OCI-LY7 (cell line): ENCODE results near the gene VNN1. TPM values are rescaled to one million over a fixed set of nuclear protein-coding genes. Genes with fewer than 3 reads are reported as not detected.
"Not testable (repeated sequence)": the region's sequence is repeated elsewhere in the genome, so short reads cannot be mapped to it uniquely, and the experiment has no call there.

Experiments used
- BruUV-seq: library from RNA; stranded (reverse); fragments of 400-500 nt; replicated peaks from 2 replicates; lab custom pipeline; 2021; lab: Mats Ljungman, UMichigan
- CTCF ChIA-PET: fragments of 300-600 bp; sonication (Branson Sonifier 250); formaldehyde crosslinking; loops from one replicate; lab custom pipeline; 2022; ENCODE audit warnings: antibody characterized with exemption; ENCODE audit not compliant: unreplicated experiment; lab: Charles Lee
- POLR2A ChIA-PET: fragments of 300-600 bp; sonication (Branson Sonifier 250); formaldehyde crosslinking; loops from one replicate; lab custom pipeline; 2022; ENCODE audit warnings: antibody characterized with exemption; lab: Charles Lee
- DNase-seq: peaks from one replicate; pipeline ENCODE4 v3.0.0-alpha.2; 2015; ENCODE audit warnings: low spot score
- H2AFZ ChIP-seq: fragments of 200-600 bp; sonication (generic), shearing (Covaris generic); 2 replicates; pipeline ENCODE4 v1.6.1; 2014; ENCODE audit warnings: mild to moderate bottlenecking, antibody characterized with exemption, low read length, moderate library complexity
- H3K27ac ChIP-seq: fragments of 200-600 bp; sonication (generic); 2 replicates; pipeline ENCODE4 v1.5.1; 2014; ENCODE audit warnings: mixed run types, low read depth, mild to moderate bottlenecking, moderate library complexity, low read length, inconsistent platforms; ENCODE audit not compliant: poor library complexity, severe bottlenecking
- H3K36me3 ChIP-seq: fragments of 200-600 bp; sonication (generic); 2 replicates; pipeline ENCODE4 v1.6.1; 2014; ENCODE audit warnings: mild to moderate bottlenecking, antibody characterized with exemption, low read length, moderate library complexity, mixed read lengths; ENCODE audit not compliant: insufficient read depth
- H3K4me1 ChIP-seq: fragments of 200-600 bp; sonication (generic); 2 replicates; pipeline ENCODE4 v1.5.1; 2014; ENCODE audit warnings: mild to moderate bottlenecking, low read length; ENCODE audit not compliant: insufficient read depth, poor library complexity, severe bottlenecking
- H3K4me2 ChIP-seq: fragments of 200-600 bp; sonication (generic); 2 replicates; pipeline ENCODE4 v1.6.1; 2014; ENCODE audit warnings: mild to moderate bottlenecking, low read length
- H3K4me3 ChIP-seq: fragments of 200-600 bp; sonication (generic); 2 replicates; pipeline ENCODE4 v1.5.1; 2014; ENCODE audit warnings: mild to moderate bottlenecking, low read depth, low read length; ENCODE audit not compliant: poor library complexity, severe bottlenecking
- H3K79me2 ChIP-seq: fragments of 200-600 bp; sonication (generic); 2 replicates; pipeline ENCODE4 v1.6.1; 2016; ENCODE audit warnings: low read depth, mild to moderate bottlenecking, low read length, moderate library complexity, mixed read lengths; ENCODE audit not compliant: insufficient read depth
- H3K9me2 ChIP-seq: fragments of 200-600 bp; sonication (generic); 2 replicates; pipeline ENCODE4 v1.6.1; 2016; ENCODE audit warnings: mild to moderate bottlenecking, low read length, mixed read lengths; ENCODE audit not compliant: insufficient read depth
- H3K9me3 ChIP-seq: fragments of 200-600 bp; sonication (generic); 2 replicates; pipeline ENCODE4 v1.6.1; 2014; ENCODE audit warnings: mild to moderate bottlenecking, mixed run types, low read length, mixed read lengths
- H4K20me1 ChIP-seq: fragments of 200-600 bp; sonication (generic); 2 replicates; pipeline ENCODE4 v1.6.1; 2014; ENCODE audit warnings: mild to moderate bottlenecking, antibody characterized with exemption, low read length, moderate library complexity, mixed read lengths; ENCODE audit not compliant: insufficient read depth
- EZH2phosphoT487 ChIP-seq: fragments of 200-600 bp; sonication (generic); IDR thresholded peaks from 2 replicates; pipeline ENCODE4 v1.6.1; 2018; ENCODE audit warnings: low read depth, borderline replicate concordance, mild to moderate bottlenecking, mixed run types, antibody characterized with exemption, low read length, moderate library complexity, mixed read lengths
- intact Hi-C: fragments of 100-400 bp; cut with micrococcal nuclease; formaldehyde crosslinking; loops from one replicate; pipeline ENCODE4 v1.10.0; 2022; ENCODE audit not compliant: unreplicated experiment
- total RNA-seq, 2 experiments: library from RNA; depleted of rRNA in 1 of 2; stranded (reverse); fragments of >200 nt in 1 of 2; shearing (Covaris generic) in 1 of 2; gene quantifications; 2 replicates each; pipeline ENCODE4 v1.2.3, GENCODE V29; 2014 to 2022
- TF ChIP-seq, protein P1 (sequence below): fragments of 200-600 bp; sonication (generic); conservative IDR thresholded peaks from 2 replicates; pipeline ENCODE4 v1.5.1; 2014; ENCODE audit warnings: mild to moderate bottlenecking, antibody characterized with exemption, low read length, moderate library complexity, mixed read lengths

Gene VNN1
- total RNA-seq, 2 experiments from 2014 or later: not detected

- CTCF ChIA-PET: no interaction called here
- Histone ChIP-seq H3K9me2 (no peaks in the 10 kb centered on the region), H3K9me3 (no peaks in the 10 kb centered on the region), H3K4me1 (no peaks in the 10 kb centered on the region), H3K79me2 (no peaks in the 10 kb centered on the region), H3K4me2 (no peak overlapping the region), H4K20me1 (no peaks in the 10 kb centered on the region), H3K36me3 (no peaks in the 10 kb centered on the region), H3K27ac (no peak overlapping the region), H2AFZ (no peak overlapping the region), H3K4me3 (no peak overlapping the region)
- no peak for DNase-seq
- POLR2A ChIA-PET: no interaction called here
- TF ChIP-seq, protein P1, sequence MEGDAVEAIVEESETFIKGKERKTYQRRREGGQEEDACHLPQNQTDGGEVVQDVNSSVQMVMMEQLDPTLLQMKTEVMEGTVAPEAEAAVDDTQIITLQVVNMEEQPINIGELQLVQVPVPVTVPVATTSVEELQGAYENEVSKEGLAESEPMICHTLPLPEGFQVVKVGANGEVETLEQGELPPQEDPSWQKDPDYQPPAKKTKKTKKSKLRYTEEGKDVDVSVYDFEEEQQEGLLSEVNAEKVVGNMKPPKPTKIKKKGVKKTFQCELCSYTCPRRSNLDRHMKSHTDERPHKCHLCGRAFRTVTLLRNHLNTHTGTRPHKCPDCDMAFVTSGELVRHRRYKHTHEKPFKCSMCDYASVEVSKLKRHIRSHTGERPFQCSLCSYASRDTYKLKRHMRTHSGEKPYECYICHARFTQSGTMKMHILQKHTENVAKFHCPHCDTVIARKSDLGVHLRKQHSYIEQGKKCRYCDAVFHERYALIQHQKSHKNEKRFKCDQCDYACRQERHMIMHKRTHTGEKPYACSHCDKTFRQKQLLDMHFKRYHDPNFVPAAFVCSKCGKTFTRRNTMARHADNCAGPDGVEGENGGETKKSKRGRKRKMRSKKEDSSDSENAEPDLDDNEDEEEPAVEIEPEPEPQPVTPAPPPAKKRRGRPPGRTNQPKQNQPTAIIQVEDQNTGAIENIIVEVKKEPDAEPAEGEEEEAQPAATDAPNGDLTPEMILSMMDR: no peak
- no peak for TF ChIP-seq EZH2phosphoT487
- intact Hi-C loops: no loop called here
- BruUV-seq: no TSS peak
Observed at GRCh38 chr6:132683543-132683942, 30.3 kb downstream of the VNN1 start.

- BruUV-seq, H3K4me2 ChIP-seq, H3K9me3 ChIP-seq, H4K20me1 ChIP-seq, H3K79me2 ChIP-seq, CTCF ChIA-PET, H3K4me1 ChIP-seq, H2AFZ ChIP-seq, H3K4me3 ChIP-seq, H3K27ac ChIP-seq, DNase-seq, H3K36me3 ChIP-seq, H3K9me2 ChIP-seq: not testable (repeated sequence)
- intact Hi-C loops: loop anchor here (10.0 kb wide), 1 partner anchor 256 kb away; no protein-coding TSS in a partner anchor
- POLR2A ChIA-PET: interaction anchor here (1.3 kb wide), 1 partner anchor 92 kb away, joined by 3 read pairs; no protein-coding TSS in a partner anchor
Observed at GRCh38 chr6:132679094-132679493, 34.8 kb downstream of the VNN1 start.

GRCh38 chr6:132675749-132676148 lies 38.1 kb downstream of the VNN1 start:
- intact Hi-C loops: loop anchor here (10.0 kb wide), 1 partner anchor 259 kb away; no protein-coding TSS in a partner anchor

More at GRCh38 chr6:132675749-132676148, 38.1 kb downstream of the VNN1 start:
- Histone ChIP-seq H3K36me3 (no peaks in the 10 kb centered on the region), H3K9me3 (no peaks in the 10 kb centered on the region), H3K4me3 (no peak overlapping the region), H3K4me1 (no peaks in the 10 kb centered on the region), H3K27ac (no peak overlapping the region), H4K20me1 (no peaks in the 10 kb centered on the region), H3K4me2 (no peak overlapping the region), H2AFZ (no peak overlapping the region), H3K9me2 (no peaks in the 10 kb centered on the region), H3K79me2 (no peaks in the 10 kb centered on the region)
- TF ChIP-seq, protein P1: no peak
- no peak for TF ChIP-seq EZH2phosphoT487
- POLR2A ChIA-PET: interaction anchor here (1.0 kb wide), 1 partner anchor 12 kb away, joined by 3 read pairs; no protein-coding TSS in a partner anchor
- no TSS peak for BruUV-seq
- CTCF ChIA-PET: no interaction called here
- no peak for DNase-seq
